HG03066 (cell line): Measurements from ENCODE around the gene ABCA7.

Experiments
- ATAC-seq: cut with Tn5 transposase; IDR thresholded peaks from one replicate; pipeline ENCODE4 v1.9.1; 2021; ENCODE audit warnings: low read depth; ENCODE audit not compliant: unreplicated experiment

Gene ABCA7

GRCh38 chr19:1067341-1067957 lies 27.5 kb downstream of the ABCA7 start:
- no peak for ATAC-seq

- no peak for ATAC-seq
Measured at GRCh38 chr19:1068009-1069001, 28.4 kb downstream of the ABCA7 start.

- ATAC-seq = no peak
Measured at GRCh38 chr19:1069009-1069779, 29.3 kb downstream of the ABCA7 start.

DNA sequence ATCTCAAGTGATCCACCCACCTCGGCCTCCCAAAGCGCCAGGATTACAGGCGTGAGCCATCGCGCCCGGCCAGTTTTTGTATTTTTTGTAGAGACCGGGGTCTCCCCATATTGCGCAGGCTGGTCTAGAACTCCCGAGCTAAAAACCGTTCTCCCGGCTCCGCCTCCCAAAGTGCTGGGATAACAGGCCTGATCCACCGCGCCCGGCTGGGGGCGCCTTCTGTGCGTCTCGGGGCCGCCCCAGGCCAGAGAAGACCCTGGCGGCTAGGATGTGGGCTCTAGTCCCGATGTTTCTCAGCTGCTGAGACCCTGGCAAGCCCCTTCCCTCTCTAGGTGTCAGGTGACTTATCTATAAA lies 30.6 kb downstream of the ABCA7 start:
- no peak for ATAC-seq

- no peak for ATAC-seq
Measured at GRCh38 chr19:1070931-1071791, 31.3 kb downstream of the ABCA7 start.

DNA sequence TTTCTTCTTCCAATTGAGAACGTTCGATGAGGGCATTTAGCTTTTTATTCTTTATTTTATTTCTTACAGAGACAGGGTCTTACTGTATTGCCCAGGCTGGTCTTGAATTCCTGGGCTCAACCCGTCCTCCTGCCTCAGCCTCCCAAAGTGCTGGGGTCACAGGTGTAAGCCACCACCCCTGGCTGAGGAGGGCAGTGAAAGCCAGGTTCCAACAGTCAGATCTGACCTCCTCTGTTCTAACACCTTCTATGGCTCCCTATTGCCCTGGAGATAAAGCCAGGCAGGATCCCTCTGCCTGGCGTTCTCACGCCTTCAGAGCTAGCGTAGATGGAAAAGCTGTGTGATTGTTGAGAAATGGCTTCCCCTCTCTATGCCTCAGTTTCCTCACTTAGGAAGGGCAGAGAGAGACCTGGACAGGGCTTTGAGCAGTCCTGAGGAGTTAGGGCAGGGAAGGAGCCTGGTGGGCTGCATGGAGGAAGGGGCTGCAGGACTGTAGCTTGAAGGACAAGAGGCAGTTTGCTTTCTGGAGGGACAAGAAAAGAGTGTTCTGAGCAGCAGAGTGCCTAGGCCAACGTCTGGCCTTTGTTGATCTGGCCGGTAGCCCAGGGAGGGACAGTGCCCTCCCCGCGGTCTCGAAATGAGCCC lies 32.6 kb downstream of the ABCA7 start:
- no peak for ATAC-seq

GRCh38 chr19:1073063-1073955 lies 33.4 kb downstream of the ABCA7 start:
- no peak for ATAC-seq

DNA sequence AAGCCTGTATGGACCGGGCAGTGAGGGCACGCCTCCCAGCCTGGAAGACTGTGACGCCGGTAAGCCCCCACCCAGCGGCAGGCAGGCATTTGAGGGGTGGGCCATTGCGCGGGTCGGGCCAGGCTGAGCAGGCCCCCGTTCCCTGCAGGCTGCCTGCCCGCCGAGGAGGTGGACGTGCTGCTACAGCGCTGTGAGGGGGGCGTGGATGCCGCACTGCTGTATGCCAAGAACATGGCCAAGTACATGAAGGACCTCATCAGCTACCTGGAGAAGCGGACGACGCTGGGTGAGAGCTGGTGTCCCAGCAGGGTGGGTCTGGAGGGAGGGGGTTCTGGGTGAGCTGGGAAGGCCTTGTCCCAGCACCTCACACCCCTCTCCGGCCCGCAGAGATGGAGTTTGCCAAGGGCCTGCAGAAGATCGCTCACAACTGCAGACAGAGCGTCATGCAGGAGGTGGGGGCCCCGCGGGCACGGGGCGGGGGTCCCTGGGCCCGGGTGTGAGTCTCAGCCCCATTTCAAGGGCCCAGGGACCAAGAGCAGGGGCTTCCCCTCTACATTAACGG lies 34.1 kb downstream of the ABCA7 start:
- no peak for ATAC-seq

- peak; percentile 40 for ATAC-seq
Measured at GRCh38 chr19:1074544-1075283, 34.8 kb downstream of the ABCA7 start.

DNA sequence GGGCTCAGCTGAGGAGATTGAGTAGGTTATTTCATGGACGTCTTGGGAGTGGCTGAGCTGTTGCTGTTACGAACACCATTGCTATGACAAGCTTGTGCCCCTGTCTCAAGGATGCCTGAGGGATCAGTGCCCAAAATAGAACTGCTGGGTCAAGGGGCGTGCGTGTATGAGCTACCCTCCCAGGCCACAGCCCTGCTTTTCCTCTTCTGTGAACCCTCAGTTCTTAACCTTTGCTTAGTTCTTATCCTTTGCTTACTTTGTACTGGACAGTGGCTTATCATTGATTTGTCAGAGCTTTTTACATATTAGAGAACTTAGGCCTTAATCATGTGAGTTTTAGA lies 36.1 kb downstream of the ABCA7 start:
- no peak for ATAC-seq

DNA sequence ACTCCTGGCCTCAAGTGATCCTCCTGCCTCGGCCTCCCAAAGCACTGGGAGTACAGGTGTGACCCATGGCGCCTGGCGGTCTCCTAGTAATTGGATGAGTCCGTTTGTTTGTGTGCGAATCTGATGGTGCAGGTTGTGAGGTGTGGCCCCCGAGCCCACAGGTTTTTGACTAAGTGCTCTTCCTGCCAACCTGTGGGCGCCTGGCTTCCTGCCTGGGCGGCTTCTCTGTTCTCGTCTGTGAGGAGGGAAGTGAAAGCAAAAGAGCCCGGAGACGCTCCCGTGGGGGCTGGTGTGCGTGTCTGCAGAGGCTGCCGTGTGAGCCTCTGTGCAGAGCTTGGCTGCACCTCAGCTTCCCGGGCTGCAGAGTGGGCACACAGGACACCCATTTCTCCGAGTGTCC lies 37.0 kb downstream of the ABCA7 start:
- ATAC-seq = peak; percentile 59

DNA sequence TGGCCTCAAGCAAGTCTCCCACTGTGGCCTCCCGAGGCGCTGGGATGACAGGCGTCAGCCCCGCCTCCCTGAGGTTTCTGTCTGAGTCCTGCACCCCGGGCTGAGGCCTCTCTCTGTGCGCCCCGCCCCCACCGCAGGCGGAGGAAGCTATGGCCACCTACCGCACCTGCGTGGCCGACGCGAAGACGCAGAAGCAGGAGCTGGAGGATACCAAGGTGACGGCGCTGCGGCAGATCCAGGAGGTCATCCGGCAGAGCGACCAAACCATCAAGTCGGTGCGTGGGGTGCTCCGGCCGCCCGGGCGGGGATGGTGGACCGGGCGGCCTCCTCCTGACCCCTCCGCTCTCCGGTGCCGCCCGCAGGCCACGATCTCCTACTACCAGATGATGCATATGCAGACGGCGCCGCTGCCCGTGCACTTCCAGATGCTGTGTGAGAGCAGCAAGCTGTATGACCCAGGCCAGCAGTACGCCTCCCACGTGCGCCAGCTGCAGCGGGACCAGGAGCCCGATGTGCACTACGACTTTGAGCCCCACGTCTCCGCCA lies 39.7 kb downstream of the ABCA7 start:
- ATAC-seq = no peak

DNA sequence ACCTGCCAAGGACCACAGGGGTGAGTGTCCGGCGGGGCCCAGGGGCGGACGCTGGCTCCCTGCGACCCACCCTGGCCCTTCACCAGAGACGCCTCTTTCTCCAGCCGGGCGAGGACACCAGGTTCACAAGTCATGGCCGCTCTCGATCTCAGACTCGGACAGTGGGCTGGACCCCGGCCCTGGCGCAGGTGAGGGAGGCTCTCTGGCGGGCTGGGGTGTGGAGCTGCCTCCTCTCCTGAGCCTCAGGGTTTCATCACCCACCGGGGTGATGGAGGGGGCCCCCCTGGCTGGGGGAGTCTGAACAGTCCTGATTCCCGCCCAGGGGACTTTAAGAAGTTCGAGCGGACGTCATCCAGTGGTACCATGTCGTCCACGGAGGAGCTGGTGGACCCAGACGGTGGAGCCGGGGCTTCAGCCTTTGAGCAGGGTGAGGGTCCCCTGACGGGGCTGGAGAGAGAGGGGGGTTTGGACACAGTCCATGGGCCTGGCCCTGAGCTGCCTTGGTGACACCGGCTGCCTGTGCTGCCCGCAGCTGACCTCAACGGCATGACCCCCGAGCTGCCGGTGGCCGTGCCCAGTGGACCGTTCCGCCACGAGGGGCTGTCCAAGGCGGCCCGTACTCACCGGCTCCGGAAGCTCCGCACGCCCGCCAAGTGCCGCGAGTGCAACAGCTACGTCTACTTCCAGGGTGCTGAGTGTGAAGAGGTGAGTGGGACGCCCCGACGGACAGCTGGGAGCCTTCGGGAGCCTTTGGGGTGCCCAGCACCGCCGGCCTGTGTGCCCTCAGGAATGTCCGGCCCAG lies 40.7 kb downstream of the ABCA7 start:
- no peak for ATAC-seq

GRCh38 chr19:1081301-1082164 lies 41.6 kb downstream of the ABCA7 start:
- ATAC-seq = no peak

- ATAC-seq = no peak
Measured at GRCh38 chr19:1082165-1082927, 42.4 kb downstream of the ABCA7 start.
